Measurements from ENCODE around the gene PDE2A.
"Not testable (repeated sequence)": the region's sequence is repeated elsewhere in the genome, so short reads cannot be mapped to it uniquely, and the experiment has no call there.

The PDE2A gene

DNA sequence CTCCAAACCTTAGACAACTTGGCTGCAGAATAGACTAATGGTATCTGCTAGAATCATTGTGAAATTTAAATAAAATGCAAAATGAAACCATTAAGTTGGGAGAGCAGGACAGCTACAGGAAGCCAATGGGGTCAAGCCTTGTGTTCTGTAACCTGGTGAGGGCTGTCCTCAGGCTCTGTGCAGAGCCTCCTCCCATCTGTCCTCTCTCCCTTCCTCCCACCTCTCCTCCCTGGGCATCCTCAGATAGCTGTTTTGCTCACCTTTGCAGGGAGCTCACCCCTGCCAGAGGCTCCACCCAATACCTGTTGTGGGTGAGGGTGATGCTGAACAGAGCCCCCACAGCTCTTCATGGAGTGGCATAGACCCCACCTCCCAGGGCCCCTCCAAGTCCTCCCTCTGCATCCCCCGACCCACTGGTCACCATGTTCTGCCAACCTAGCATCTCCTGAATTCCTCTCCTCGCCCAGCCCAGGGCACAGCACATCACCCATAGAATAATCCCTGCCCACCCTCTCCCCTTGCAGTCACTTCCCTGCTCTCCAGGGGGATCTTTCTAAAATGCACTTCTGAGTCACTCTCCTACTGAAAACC is 100.3 kb downstream of the PDE2A start:
- no peak for DNase-seq

DNA sequence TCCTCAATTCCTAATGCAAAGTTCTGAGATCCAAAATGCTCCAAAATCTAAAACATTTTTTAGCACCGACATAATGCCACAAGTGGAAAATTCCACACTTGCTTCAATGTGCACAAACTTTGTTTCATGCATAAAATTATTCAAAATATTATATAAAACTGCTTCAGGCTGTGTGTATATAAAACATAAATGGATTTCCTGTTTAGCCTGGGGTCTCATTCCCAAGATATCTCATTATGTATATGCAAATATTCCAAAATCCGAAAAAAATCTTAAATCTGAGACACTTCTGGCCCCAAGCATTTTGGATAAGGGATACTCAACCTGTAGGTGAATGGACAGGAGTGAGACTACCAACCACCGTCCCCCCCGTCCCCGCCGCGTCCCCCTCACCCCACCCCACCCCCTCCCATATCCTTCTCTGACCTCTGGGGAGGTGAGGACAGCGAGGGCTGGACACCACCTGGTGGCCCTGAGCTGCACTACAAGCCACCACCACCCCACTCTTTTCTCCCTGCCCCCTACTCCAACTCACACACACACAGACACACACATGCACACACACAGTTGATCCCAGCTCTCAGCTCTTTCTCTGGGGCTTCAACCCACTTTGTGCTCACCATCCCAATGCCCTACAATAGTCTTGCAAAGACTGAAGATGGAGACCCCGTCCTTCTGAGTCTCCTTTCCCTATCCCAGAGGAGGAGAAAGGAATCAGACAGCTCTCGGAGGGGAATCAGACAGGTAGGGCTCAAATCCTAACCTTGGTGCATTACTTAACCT is 101.0 kb downstream of the PDE2A start:
- peak; percentile 35 to 45 for DNase-seq

DNA sequence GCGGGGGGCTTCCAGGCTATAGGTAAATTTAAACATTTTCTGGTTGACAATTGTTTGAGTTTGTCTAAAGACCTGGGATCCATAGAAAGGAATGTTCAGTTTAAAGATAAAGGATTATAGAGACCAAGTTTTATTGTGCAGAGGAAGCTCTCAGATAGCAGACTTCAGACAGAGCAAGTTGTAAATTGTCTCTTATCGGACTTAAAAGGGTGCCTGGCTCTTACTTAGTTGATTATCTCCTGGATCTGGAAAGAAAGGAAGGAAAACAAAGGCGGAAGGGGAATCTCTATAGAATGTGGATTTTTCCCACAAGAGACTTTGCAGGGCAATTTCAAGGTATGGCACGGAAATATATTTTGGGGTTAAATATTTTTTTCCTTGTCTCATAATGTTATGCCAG is 101.7 kb downstream of the PDE2A start:
- DNase-seq: not testable (repeated sequence)

DNA sequence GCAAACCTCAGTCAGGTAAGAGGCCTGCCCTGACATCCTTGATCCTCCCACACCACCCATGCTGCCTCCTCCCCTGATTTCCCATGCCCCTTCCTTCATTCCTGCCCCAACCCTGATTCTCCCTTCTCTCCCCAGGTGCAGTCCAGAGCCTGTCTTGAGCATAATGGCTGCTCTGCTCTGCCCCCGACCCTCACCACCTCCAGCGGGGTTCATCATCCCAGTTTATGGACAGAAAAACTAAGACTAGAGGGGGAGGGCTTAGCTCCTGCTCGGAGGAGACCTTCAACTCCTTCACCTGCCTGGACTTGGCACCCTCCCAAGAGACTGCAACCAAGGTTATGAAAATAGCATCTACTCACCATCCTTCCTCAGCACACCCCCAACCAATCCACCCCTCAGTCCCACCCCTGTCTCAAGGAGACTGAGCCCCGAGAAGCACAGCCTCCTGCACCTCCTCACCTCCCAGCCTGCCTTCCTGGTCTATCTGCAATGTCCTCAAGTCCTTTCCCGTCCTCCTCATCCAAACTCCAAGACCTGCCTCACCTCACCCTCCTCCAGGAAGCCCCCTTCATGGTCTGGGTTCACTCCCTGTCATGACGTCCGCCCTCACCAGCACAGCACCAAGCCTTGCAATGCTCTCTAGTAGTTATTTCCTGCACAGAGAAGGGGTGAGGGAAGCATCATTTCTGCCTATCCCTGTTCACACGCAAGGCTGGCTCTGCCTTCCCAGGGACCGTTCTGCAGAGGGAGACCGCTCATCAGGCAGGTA is 103.1 kb downstream of the PDE2A start:
- DNase-seq: peak in 1 of 2 experiments; percentile 1

DNA sequence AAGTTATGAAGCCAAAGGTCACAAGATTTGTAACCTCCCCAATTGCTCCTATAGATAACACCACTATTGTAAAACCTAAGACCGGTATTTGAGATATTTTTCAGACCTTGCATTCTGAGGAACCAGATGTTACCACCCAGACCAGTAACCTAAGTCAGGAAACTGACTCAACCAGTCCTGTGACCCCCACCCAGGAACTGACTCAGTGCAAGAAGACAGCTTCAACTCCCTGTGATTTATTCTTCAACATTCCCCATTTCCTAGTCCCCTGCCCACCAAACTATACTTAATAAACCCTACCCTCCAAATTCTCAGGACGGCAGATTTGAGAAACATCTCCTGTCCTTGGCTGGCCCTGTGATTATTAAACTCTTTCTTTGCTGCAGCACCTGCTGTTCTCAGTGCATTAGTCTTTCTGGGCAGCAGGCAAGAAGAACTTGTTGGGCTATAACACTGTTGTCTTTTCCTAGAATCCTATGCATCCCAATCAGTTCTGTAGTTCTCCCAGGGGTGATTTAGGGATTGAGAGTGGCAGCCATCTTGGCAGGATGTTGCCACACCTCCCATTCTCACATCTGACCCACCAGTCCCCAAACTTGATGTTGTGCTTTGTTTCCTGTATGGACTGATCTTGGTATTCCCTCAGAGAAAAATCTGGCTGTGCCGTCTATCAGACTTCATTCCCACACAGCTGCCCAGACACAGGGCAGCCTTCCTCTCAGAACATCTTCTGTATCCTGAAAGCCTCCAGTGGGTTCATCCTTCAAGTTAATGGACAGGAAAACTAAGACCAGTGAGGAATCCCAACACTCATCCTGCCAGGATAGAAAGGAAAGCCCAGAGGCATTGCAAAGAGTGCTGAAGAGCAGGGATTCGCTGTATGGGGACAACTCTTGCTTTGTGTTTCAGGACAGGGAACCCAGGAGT is 104.0 kb downstream of the PDE2A start:
- peak in 1 of 2 experiments; percentile 3 for DNase-seq

DNA sequence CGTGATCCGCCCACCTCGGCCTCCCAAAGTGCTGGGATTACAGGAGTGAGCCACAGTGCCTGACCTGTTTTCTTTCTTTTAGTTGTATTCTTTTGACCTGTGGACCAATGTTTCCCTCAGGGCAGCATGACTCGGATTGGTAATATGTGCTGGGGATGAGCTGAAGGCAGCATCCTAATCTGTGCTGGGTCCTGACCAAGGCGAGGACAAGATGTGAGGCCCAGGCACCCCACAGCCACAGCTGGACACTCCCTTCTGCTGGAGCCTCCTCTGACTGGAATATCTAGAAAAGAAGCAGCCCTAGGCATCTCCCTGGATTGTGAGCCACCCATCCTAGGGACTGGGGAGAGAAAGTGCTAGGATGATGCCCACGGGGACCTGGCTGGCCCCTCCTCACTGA is 105.4 kb downstream of the PDE2A start:
- DNase-seq: no peak

DNA sequence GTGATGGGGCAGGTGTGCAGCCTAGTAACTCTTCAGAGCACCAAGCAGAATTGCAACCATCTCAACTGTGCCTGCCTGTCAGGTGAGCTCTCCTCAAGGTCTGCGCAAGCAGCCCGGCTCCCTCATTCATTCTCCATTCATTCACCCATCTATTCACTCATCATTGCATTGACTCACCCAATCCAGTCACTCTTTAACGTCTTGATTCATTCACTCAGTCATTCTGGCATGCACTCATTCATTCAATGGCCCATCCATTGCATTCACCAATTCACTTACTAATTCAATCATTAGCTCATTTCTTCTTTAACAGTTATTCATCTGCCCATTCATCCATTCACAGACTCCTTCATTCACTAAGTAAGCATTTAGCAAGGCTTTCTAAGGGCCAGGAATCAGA is 111.8 kb downstream of the PDE2A start:
- no peak for DNase-seq

DNA sequence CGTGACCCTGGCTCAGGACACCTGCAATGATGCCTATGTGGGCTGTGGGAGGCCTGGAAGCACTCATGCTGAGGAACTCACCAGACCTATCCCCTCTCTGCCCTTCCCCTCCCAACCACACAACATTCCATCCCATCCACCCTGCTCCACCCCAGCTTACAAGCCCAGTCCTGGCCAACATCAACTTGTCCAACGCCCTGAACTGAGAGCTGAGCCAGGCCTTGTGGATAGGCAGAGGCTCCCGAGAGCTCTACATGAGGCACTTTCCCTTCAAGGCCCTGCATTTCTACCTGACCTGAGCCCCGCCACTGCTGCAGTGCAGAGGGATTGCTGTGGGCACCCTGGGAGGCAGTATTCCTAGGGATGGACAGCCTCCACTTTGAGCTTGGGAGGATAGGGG is 112.4 kb downstream of the PDE2A start:
- DNase-seq: no peak

DNA sequence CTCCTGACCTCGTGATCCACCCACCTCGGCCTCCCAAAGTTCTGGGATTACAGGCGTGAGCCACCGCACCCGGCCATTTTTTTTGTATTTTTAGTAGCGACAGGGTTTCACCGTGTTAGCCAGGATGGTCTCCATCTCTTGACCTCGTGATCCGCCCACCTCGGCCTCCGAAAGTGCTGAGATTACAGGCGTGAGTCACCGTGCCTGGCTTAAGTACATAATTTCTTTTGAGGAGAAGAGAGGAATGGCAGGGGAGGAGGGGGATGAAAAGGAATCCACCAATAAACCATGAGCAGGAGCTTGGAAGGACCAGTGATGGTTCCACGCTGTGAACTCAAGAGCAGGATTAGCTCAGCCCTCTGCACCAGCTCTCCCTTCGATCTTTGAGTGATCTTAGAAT is 113.4 kb downstream of the PDE2A start:
- not testable (repeated sequence) for DNase-seq

DNA sequence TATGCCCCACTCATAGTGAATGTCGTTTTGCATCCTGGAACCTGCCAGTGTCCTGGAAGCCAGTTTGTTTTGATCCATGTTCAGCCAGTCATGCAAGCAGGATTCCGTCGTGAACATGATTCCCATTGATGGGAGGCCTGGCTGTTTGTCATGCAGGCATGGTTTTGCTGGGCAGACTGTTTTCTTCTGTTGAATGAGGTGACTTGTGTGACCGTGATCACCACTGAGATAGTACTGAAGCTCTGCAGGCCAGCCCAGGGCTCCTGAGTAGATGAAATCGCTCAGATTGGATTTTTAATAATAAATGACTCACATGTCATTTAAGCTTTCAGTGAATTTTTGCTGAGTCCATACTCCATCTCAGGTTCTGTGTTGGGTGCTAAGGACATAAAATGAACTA is 117.8 kb downstream of the PDE2A start:
- no peak for DNase-seq

DNA sequence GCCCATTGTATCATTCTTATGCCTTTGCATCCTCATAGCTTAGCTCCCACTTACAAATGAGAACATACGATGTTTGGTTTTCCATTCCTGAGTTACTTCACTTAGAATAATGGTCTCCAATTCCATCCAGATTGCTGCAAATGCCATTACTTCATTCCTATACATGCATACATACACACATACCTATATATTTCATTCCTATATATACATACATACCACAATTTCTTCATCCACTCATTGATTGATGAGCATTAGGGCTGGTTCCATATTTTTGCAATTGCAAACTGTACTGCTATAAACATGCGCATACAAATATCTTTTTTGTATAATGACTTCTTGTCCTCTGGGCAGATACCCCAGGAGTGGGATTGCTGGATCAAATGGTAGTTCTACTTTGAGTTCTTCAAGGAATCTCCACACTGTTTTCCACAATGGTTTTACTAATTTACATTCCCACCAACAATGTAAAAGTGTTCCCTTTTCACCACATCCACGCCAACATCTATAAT is 119.2 kb downstream of the PDE2A start:
- DNase-seq: not testable (repeated sequence)

DNA sequence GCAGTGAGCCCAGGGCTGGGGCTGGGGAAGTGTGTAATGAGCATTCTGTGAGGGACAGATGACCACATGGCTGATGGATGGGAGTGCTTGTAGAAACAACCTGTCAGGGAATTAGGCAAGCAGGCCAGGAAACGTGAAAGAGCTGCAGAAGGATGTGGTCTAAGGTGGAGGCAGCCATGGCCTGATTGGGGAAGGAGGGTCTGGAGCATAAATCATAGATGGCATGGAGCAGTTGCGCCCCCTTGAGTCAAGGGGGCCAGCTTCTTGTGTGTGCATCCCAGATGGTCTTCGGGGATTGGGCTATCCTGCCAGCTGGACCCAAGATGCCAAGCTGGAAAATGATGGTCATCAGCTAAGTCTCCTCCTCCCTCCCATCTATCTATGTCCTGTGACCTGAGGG is 120.5 kb downstream of the PDE2A start:
- DNase-seq: peak; percentile 31 to 38

DNA sequence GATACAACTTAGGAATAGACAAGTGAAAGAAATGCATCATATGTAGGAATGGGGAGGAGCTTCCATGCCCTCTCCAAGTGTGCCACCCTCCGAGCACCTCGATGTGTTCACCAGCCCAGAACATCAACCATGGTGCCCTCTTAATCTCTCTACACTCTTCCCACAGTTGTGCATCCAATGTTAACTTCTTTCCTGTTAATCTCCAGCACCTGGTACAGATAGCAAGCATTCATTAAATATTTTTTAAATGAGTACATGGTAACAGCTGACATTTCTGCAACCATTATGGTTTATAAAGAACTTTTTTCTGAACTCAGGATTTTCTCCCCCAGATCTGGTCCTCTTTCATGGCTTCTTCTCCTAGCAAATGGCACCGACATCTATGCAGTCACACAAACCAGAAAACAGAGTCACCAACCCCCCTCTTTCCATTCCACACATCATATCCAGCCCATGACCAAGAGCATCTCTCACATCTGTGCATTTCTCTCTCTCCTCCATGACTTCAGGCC is 121.8 kb downstream of the PDE2A start:
- no peak for DNase-seq

DNA sequence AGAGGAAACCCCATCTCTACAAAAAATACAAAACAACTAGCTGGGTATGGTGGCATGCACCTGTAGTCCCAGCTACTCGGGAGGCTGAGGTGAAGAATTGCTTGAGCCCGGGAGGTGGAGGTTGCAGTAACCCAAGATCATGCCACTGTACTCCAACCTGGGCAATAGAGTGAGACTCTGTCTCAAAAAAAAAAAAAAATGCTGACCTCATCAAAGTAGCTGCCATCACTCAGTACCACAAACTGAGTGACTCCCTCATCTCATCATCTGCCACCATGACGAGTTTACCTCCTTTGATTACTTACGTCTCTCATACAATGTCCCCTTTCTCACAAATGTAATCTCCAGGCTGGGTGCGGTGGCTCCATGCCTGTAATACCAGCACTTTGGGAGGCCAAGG is 122.7 kb downstream of the PDE2A start:
- DNase-seq: no peak

DNA sequence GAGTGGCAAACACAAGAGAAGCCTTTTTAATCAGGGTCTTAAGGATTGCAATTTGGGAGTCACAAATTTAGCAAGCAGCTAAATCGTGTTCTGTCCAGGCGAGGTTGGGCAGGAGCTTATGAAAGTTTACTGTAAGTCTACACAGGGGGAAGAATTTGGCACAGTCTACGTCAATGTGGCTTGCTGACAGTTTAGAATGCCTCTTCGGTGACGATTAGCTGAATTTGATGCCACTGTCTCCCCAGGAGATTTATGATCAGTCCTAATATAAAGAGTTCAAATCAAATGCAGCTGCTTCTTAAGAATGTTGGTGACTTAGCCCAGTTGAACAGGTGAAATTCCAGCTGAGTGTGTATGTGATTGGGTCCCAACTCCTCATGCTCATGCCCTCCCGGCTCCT is 125.8 kb downstream of the PDE2A start:
- no peak for DNase-seq

DNA sequence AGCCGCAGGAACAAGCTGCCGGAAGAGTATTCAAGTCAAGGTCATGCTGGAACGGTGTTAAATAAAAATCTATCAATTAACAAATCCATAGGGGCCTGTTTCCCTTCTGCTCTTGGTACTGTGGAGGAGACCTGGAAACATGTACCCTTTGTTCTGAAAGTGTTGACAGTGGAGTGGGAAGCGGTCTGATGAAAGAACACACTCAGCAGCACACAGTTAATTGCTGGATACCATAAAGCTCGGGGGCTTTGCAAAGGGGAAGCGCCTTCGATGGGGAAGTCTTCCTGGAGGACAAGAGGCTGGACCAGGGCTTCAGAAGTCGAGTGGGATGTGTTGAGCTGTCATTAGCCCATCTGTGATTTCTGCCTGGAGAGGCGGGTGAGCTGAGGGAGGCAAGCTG is 127.4 kb downstream of the PDE2A start:
- DNase-seq: no peak

DNA sequence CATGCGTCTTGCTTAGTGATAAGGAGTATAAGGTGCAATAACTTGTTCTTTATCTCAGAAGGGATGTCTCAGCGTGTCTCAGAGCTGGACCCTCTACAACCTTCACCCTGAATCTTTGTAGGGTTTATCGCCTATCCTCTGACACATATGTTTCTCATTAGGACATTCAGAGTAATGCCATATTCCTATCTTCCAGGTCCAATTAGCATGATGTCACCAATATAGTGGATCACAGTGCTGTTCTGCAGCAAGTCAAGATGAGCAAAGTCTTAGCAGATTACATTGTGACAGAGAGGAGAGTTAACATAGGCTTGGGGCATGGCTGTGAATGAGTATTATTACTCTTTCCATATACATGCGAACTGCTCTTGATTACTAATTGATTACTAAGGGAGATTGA is 129.6 kb downstream of the PDE2A start:
- no peak for DNase-seq

DNA sequence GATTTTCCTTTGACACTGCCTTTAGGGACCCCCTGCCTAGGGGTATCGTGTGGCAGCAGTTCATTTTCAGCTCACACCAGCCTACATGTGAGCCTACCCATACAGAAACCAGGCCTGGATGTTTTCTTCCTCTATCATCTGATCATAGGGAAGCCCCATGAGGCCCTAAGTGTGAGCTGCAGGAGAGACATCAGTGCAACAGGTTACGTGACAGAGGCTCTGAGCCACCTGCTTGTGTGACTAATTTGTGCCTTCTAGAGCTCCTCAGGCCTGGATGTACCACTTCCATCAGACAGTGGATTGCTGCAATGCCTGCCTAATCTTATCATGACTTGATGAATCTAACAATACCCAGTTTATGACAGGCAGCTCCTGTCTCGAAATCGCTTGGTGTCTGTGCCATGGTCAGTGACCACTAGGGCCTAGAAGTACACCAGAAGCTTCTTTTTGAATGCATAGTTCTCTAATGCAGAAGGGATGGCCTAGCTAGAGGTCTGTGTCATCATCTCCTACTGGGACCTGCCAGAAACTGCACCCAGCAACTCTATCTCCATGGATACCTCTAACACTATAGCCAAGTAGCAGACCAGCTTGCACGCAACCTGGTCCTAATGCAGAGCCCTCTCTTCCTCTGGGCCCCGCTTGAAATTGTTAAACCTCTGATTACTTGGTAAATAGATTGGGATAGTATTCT is 130.2 kb downstream of the PDE2A start:
- no peak for DNase-seq

DNA sequence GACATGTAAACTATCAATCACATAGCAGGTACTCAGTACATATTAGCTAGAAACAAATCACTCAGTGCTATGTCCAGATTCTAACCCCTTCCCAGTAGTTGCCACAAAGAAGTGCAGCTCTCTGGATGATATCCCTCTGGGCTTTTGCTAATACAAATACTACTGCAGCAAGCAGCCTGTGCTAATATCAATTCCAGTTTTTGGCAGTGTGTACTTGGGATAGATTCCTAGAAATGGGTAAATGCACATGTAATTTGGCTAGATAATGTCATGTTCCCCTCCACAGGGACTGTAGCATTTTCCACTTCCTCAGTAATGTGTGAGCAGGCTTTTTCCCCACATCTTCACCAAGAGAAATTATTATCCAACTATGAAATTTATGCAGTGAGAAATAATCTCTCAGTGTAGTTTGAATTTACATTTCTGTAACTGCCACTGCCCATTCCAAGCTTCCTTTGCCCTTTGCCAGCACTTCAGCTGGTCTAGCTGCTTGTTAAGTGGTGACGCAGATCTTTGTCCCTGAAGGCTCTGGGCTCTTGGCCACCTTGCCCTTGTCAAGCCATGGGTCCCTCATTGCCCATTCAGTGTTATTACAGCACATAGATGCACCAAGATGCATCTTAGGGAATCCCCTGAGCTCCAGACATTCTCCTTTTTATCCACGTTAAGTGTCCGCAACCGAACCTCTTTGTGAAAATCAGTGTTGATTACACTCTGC is 132.8 kb downstream of the PDE2A start:
- no peak for DNase-seq

DNA sequence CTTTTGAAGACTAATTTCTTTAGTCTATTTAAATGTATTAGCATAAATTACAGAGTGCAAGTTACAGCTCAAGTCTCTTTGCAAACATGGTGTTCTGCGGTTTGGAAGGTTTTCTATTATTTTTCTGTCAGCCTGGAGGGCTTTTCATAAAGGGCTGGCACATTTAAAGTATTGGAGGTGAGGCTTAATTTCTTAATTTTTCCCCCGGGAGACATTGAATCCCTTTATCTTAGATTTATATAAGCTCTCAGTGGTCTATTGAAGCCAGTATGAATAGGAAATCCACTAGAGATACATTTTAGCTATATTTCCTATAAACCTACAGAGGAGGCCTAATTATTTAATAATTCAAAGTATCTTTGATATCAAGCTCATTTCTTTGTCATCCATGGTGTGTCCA is 137.2 kb downstream of the PDE2A start:
- no peak for DNase-seq

DNA sequence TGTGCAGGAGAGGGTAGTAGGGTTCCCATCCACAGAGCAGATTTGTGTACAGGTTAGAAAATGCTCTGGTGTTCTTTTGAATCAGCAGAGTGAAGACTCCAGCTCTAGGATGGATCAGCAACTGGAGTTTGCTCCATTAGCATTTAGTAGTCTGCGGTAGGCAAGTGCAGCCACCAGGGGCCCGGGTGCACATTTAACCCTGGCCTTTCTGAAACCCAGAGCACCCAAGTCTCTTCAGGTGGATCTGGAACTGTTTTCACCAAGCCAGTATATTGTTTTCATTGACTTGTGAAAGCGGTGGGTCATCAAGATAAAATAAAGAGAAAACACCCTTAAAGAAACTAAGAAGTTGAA is 139.1 kb downstream of the PDE2A start:
- DNase-seq: no peak

Data from activated CD4-positive, alpha-beta T cell treated with anti-CD3 and anti-CD28 coated beads, Interleukin-2, amount 50 U/mL, for 48 hours (primary cell).